Endodermal cell (in vitro differentiated cells): ENCODE results near the gene SPA17. TPM values are rescaled to one million over a fixed set of nuclear protein-coding genes. Genes with fewer than 3 reads are reported as not detected.

Experiments used
- DNase-seq: peaks from one replicate; pipeline ENCODE4 v3.0.0-alpha.2; 2017
- H3K27ac ChIP-seq: 2 replicates; pipeline ENCODE4 v1.5.1; 2013; ENCODE audit warnings: mild to moderate bottlenecking, low read depth, low read length, moderate library complexity
- H3K27me3 ChIP-seq: 2 replicates; pipeline ENCODE4 v1.6.1; 2013; ENCODE audit warnings: mild to moderate bottlenecking, low read length, moderate library complexity; ENCODE audit not compliant: insufficient read depth, control insufficient read depth, poor library complexity, severe bottlenecking
- H3K36me3 ChIP-seq: 2 replicates; pipeline ENCODE4 v1.7.0; 2013; ENCODE audit warnings: mild to moderate bottlenecking, low read length, moderate library complexity; ENCODE audit not compliant: control insufficient read depth, insufficient read depth
- H3K4me1 ChIP-seq: one replicate; pipeline ENCODE4 v1.7.0; 2013; ENCODE audit warnings: low read length; ENCODE audit not compliant: control insufficient read depth, insufficient read depth
- H3K4me3 ChIP-seq: 2 replicates; pipeline ENCODE4 v1.5.1; 2013; ENCODE audit warnings: mild to moderate bottlenecking, low read length, moderate library complexity
- H3K9ac ChIP-seq: 2 replicates; pipeline ENCODE4 v1.6.1; 2013; ENCODE audit warnings: mild to moderate bottlenecking, low read length, moderate library complexity; ENCODE audit not compliant: poor library complexity, severe bottlenecking; ENCODE audit errors: extremely low read depth
- H3K9me3 ChIP-seq: 2 replicates; pipeline ENCODE4 v1.6.1; 2013; ENCODE audit warnings: mild to moderate bottlenecking, low read length, moderate library complexity; ENCODE audit not compliant: control insufficient read depth
- H3K27ac Mint-ChIP-seq: 2 replicates; pipeline ENCODE4 v1.8.0; 2020; ENCODE audit warnings: mixed read lengths
- H3K27me3 Mint-ChIP-seq: 2 replicates; pipeline ENCODE4 v1.8.0; 2021; ENCODE audit warnings: mild to moderate bottlenecking, mixed read lengths; ENCODE audit not compliant: insufficient read depth
- H3K36me3 Mint-ChIP-seq: 2 replicates; pipeline ENCODE4 v1.8.0; 2020; ENCODE audit warnings: low read depth, mixed read lengths
- H3K4me1 Mint-ChIP-seq: 2 replicates; pipeline ENCODE4 v1.8.0; 2020; ENCODE audit warnings: mixed read lengths
- H3K4me3 Mint-ChIP-seq: 2 replicates; pipeline ENCODE4 v1.8.0; 2020; ENCODE audit warnings: mild to moderate bottlenecking, moderate library complexity, mixed read lengths
- H3K9me3 Mint-ChIP-seq: 2 replicates; pipeline ENCODE4 v1.8.0; 2020; ENCODE audit warnings: mild to moderate bottlenecking, mixed read lengths
- CTCF ChIP-seq: fragments of 200-600 bp; sonication (generic); conservative IDR thresholded peaks from 2 replicates; pipeline ENCODE4 v1.5.0; 2021; ENCODE audit warnings: antibody characterized with exemption, mild to moderate bottlenecking
- WGBS, 2 experiments: methylation state at CpG; one replicate each; pipeline versions ENCODE4 v1.1.5 to v1.1.7; 2013; ENCODE audit warnings: missing lambda C conversion rate in 2 of 2, mixed read lengths in 1 of 2; ENCODE audit not compliant: insufficient coverage in 1 of 2, insufficient read length in 1 of 2; 5-methylcytosine and 5-hydroxymethylcytosine counted together
- total RNA-seq, 2 donors: library from RNA; stranded (reverse); fragmentation: NEBNext Ultra II Directional in 1 of 2; extraction: Animal tissue kit (Norgen Biotek cat#: 25700) in 1 of 2; gene quantifications; 2 replicates in 1 of 2; 3 replicates in 1 of 2; pipeline ENCODE4 v1.2.1, GENCODE V29; 2021

The SPA17 gene
- total RNA-seq, 2 donors from 2014 or later, result 19.6 to 21.8 TPM

GRCh38 chr11:124722176-124722575, 48.5 kb downstream of the SPA17 start:
- H3K4me1 ChIP-seq, result peaks cover 27% of the 10 kb centered on the region
- H3K27me3 ChIP-seq, result peaks cover 56% of the 10 kb centered on the region
- Mint-ChIP-seq H3K4me1 (peaks cover 80% of the 10 kb centered on the region), H3K36me3 (no peaks in the 10 kb centered on the region), H3K9me3 (no peaks in the 10 kb centered on the region), H3K4me3 (peak overlapping the region; percentile 7), H3K27me3 (peaks cover 69% of the 10 kb centered on the region), H3K27ac (no peak overlapping the region)
- H3K9me3 ChIP-seq, result no peaks in the 10 kb centered on the region
- no peak overlapping the region for H3K9ac ChIP-seq
- H3K27ac ChIP-seq, result no peak overlapping the region
- WGBS, 2 experiments, result 68 to 81% methylated on average over 3 to 6 of the region's 6 CpGs
- no peak for TF ChIP-seq CTCF
- no peaks in the 10 kb centered on the region for H3K36me3 ChIP-seq
- H3K4me3 ChIP-seq, result no peak overlapping the region
- DNase-seq, result no peak

GRCh38 chr11:124724979-124725718, 51.4 kb downstream of the SPA17 start:
- Histone ChIP-seq H3K27me3 (peaks cover 28% of the 10 kb centered on the region), H3K9me3 (no peaks in the 10 kb centered on the region), H3K27ac (peak overlapping the region; percentile 90), H3K4me3 (no peak overlapping the region), H3K36me3 (no peaks in the 10 kb centered on the region), H3K4me1 (peaks cover 16% of the 10 kb centered on the region), H3K9ac (no peak overlapping the region)
- Mint-ChIP-seq H3K9me3 (no peaks in the 10 kb centered on the region), H3K36me3 (no peaks in the 10 kb centered on the region), H3K27me3 (peaks cover 41% of the 10 kb centered on the region), H3K4me1 (peaks cover 55% of the 10 kb centered on the region), H3K4me3 (peak overlapping the region; percentile 2), H3K27ac (no peak overlapping the region)
- TF ChIP-seq CTCF, result no peak
- 60 to 71% methylated on average over 4 to 13 of the region's 14 CpGs for WGBS, 2 experiments
- no peak for DNase-seq

GRCh38 chr11:124725719-124726105, 52.0 kb downstream of the SPA17 start:
- H3K36me3 Mint-ChIP-seq, result no peaks in the 10 kb centered on the region
- Histone ChIP-seq H3K9me3 (no peaks in the 10 kb centered on the region), H3K36me3 (no peaks in the 10 kb centered on the region), H3K4me1 (peaks cover 16% of the 10 kb centered on the region), H3K27ac (peak overlapping the region; percentile 90), H3K4me3 (no peak overlapping the region), H3K9ac (no peak overlapping the region), H3K27me3 (peaks cover 22% of the 10 kb centered on the region)
- 67 to 80% methylated on average over 5 to 6 of the region's 6 CpGs for WGBS, 2 experiments
- H3K27ac Mint-ChIP-seq, result no peak overlapping the region
- peak overlapping the region; percentile 2 for H3K4me3 Mint-ChIP-seq
- H3K4me1 Mint-ChIP-seq, result peaks cover 53% of the 10 kb centered on the region
- H3K27me3 Mint-ChIP-seq, result peaks cover 38% of the 10 kb centered on the region
- no peak for TF ChIP-seq CTCF
- no peak for DNase-seq
- H3K9me3 Mint-ChIP-seq, result no peaks in the 10 kb centered on the region
